ENCODE measurements around the gene CFL1.
"Not testable (repeated sequence)": the region's sequence is repeated elsewhere in the genome, so short reads cannot be mapped to it uniquely, and the experiment has no call there.

The CFL1 gene
- 343 to 398 reads per million in 2 donors for total RNA-seq

- DNase-seq: peak; percentile 98
Observed at GRCh38 chr11:65857853-65858680, at the start of gene CFL1. Gene CFL1, minus strand, starts transcription at chr11:65858180. Its CDS starts 81 bp downstream, at chr11:65858099.

GRCh38 chr11:65906602-65907001, 48.6 kb upstream of the CFL1 start:
- DNase-seq: no peak

GRCh38 chr11:65903715-65904114, 45.7 kb upstream of the CFL1 start:
- DNase-seq: no peak

GRCh38 chr11:65903068-65903481, 45.1 kb upstream of the CFL1 start:
- no peak for DNase-seq

- no peak for DNase-seq
Observed at GRCh38 chr11:65900899-65901180, 42.9 kb upstream of the CFL1 start.

GRCh38 chr11:65900125-65900898, 42.3 kb upstream of the CFL1 start, which contains the start of gene FOSL1:
Gene FOSL1, minus strand, starts transcription at chr11:65900388. Its CDS starts 49 bp downstream, at chr11:65900339.
- peak; percentile 95 for DNase-seq

GRCh38 chr11:65899356-65900124, 41.6 kb upstream of the CFL1 start:
- DNase-seq: peak; percentile 56

GRCh38 chr11:65898656-65899355, 40.8 kb upstream of the CFL1 start:
- no peak for DNase-seq

GRCh38 chr11:65897020-65897471, 39.1 kb upstream of the CFL1 start:
- DNase-seq: no peak

GRCh38 chr11:65896034-65896999, 38.3 kb upstream of the CFL1 start:
- no peak for DNase-seq

- DNase-seq: no peak
Observed at GRCh38 chr11:65895482-65895981, 37.6 kb upstream of the CFL1 start.

GRCh38 chr11:65894034-65894591, 36.1 kb upstream of the CFL1 start:
- no peak for DNase-seq

GRCh38 chr11:65892661-65893317, 34.8 kb upstream of the CFL1 start:
- no peak for DNase-seq

GRCh38 chr11:65892137-65892540, 34.2 kb upstream of the CFL1 start:
- DNase-seq: not testable (repeated sequence)

GRCh38 chr11:65891219-65892136, 33.5 kb upstream of the CFL1 start:
- no peak for DNase-seq

GRCh38 chr11:65890324-65891218, 32.6 kb upstream of the CFL1 start, which contains the start of gene CCDC85B:
Gene CCDC85B, plus strand, starts transcription at chr11:65890673. Its CDS starts 111 bp downstream, at chr11:65890784.
- peak; percentile 94 for DNase-seq

GRCh38 chr11:65888163-65888814, 30.3 kb upstream of the CFL1 start, which contains the start of gene FIBP:
Gene FIBP, minus strand, starts transcription at chr11:65888471. Its CDS starts 53 bp downstream, at chr11:65888418.
- DNase-seq: peak; percentile 93
